Trophoblast cell (in vitro differentiated cells and primary cell): Measurements from ENCODE around the gene LYPD6B.
A peak's percentile ranks its signal among the peaks of the same experiment; 100 is the strongest.

Experiments
- DNase-seq, 2 donors: peaks; one replicate each; pipeline ENCODE4 v3.0.0-alpha.2; 2016
- H2AFZ ChIP-seq: 2 replicates; pipeline ENCODE4 v1.6.1; 2013; ENCODE audit warnings: low read length, moderate library complexity, mild to moderate bottlenecking; ENCODE audit not compliant: insufficient read depth, poor library complexity
- H2AK5ac ChIP-seq: 2 replicates; pipeline ENCODE4 v1.6.1; 2013; ENCODE audit warnings: mild to moderate bottlenecking, low read length
- H2BK120ac ChIP-seq: 2 replicates; pipeline ENCODE4 v1.6.1; 2013; ENCODE audit warnings: low read length, mild to moderate bottlenecking, moderate library complexity; ENCODE audit not compliant: insufficient read depth, poor library complexity
- H2BK12ac ChIP-seq: 2 replicates; pipeline ENCODE4 v1.6.1; 2013; ENCODE audit warnings: mild to moderate bottlenecking, low read length, moderate library complexity
- H2BK5ac ChIP-seq: 2 replicates; pipeline ENCODE4 v1.6.1; 2013; ENCODE audit warnings: low read length, low read depth, moderate library complexity, mild to moderate bottlenecking; ENCODE audit not compliant: poor library complexity
- H3K14ac ChIP-seq: 2 replicates; pipeline ENCODE4 v1.6.1; 2013; ENCODE audit warnings: mild to moderate bottlenecking, low read length
- H3K18ac ChIP-seq: 2 replicates; pipeline ENCODE4 v1.6.1; 2013; ENCODE audit warnings: mild to moderate bottlenecking, low read length
- H3K23ac ChIP-seq: 2 replicates; pipeline ENCODE4 v1.6.1; 2013; ENCODE audit warnings: low read length
- H3K27ac ChIP-seq: 2 replicates; pipeline ENCODE4 v1.5.1; 2013; ENCODE audit warnings: low read depth, mild to moderate bottlenecking, inconsistent platforms, low read length, moderate library complexity
- H3K27me3 ChIP-seq: 2 replicates; pipeline ENCODE4 v1.6.1; 2013; ENCODE audit warnings: inconsistent platforms, mild to moderate bottlenecking, low read length, moderate library complexity; ENCODE audit not compliant: insufficient read depth
- H3K36me3 ChIP-seq, 2 experiments: 1 replicate in 1 of 2; 2 replicates in 1 of 2; pipeline ENCODE4 v1.6.1; 2013; ENCODE audit warnings: low read length in 2 of 2, mild to moderate bottlenecking in 2 of 2, moderate library complexity in 1 of 2; ENCODE audit not compliant: insufficient read depth in 2 of 2, control insufficient read depth in 1 of 2
- H3K4ac ChIP-seq: 2 replicates; pipeline ENCODE4 v1.6.1; 2013; ENCODE audit warnings: low read depth, mild to moderate bottlenecking, low read length, moderate library complexity
- H3K4me1 ChIP-seq, 2 experiments: 1 replicate in 1 of 2; 2 replicates in 1 of 2; pipeline ENCODE4 v1.6.1; 2013; ENCODE audit warnings: low read length in 2 of 2, mild to moderate bottlenecking in 2 of 2, moderate library complexity in 1 of 2; ENCODE audit not compliant: insufficient read depth in 2 of 2, control insufficient read depth in 1 of 2
- H3K4me2 ChIP-seq: 2 replicates; pipeline ENCODE4 v1.6.1; 2013; ENCODE audit warnings: inconsistent platforms, mild to moderate bottlenecking, low read length, moderate library complexity
- H3K4me3 ChIP-seq: 2 replicates; pipeline ENCODE4 v1.5.1; 2013; ENCODE audit warnings: mild to moderate bottlenecking, low read depth, low read length, inconsistent platforms
- H3K79me1 ChIP-seq: one replicate; pipeline ENCODE4 v1.6.1; 2013; ENCODE audit warnings: low read length
- H3K79me2 ChIP-seq: 2 replicates; pipeline ENCODE4 v1.6.1; 2013; ENCODE audit warnings: low read length, mild to moderate bottlenecking; ENCODE audit not compliant: control insufficient read depth, insufficient read depth, poor library complexity
- H3K9ac ChIP-seq: 2 replicates; pipeline ENCODE4 v1.6.1; 2013; ENCODE audit warnings: mild to moderate bottlenecking, low read length
- H3K9me3 ChIP-seq: 2 replicates; pipeline ENCODE4 v1.6.1; 2013; ENCODE audit warnings: low read depth, mild to moderate bottlenecking, control low read depth, inconsistent platforms, low read length; ENCODE audit not compliant: insufficient read depth
- H4K12ac ChIP-seq: 2 replicates; pipeline ENCODE4 v1.6.1; 2013; ENCODE audit warnings: low read depth, mild to moderate bottlenecking, low read length, moderate library complexity
- H4K8ac ChIP-seq: 2 replicates; pipeline ENCODE4 v1.6.1; 2013; ENCODE audit warnings: low read depth, mild to moderate bottlenecking, low read length, moderate library complexity
- H4K91ac ChIP-seq: one replicate; pipeline ENCODE4 v1.6.1; 2013; ENCODE audit warnings: low read depth, mild to moderate bottlenecking, low read length, moderate library complexity
- WGBS: extraction: QIAGEN DNeasy Blood & Tissue Kit; methylation state at CpG from one replicate; pipeline ENCODE4 v1.1.7; 2013; ENCODE audit warnings: missing lambda C conversion rate; ENCODE audit not compliant: insufficient read length, insufficient coverage; ENCODE audit errors: extremely low coverage; 5-methylcytosine and 5-hydroxymethylcytosine counted together

Gene LYPD6B

DNA sequence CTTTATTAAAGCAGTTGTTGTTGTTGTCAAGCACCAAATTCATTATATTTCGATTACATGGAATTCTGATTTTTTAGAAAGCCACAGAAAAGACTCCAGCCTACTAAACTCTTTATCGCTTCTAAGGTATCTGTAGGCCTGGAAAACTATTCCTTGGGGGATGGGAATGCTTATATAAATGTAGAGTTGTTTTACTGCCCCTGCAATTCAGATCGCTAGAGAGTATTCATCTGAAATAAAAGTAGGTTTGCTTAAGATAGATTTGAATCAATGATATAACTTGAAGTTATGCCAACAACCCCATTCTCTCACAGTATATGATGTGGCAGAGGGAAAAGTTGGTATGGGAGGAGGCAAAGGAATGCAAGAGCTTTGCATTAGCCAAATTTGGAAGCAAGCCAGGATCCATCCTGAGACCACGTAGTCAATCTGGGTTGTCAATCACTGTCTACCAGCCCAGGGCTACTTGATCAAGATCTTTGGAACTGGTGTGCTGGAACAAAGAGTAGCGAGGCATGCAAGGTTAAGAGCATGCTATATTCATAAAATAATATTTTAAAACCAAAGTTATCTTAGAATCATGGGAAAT lies 95.9 kb downstream of the LYPD6B start:
- no peak overlapping the region for H2BK5ac ChIP-seq
- H3K79me2 ChIP-seq: no peaks in the 10 kb centered on the region
- no peak overlapping the region for H3K18ac ChIP-seq
- no CpG with 5 or more reads among the region's 5 CpGs for WGBS
- DNase-seq: no peak
- peaks cover 6 to 7% of the 10 kb centered on the region in 2 experiments for H3K36me3 ChIP-seq
- H3K4me1 ChIP-seq: peaks cover 0 to 4% of the 10 kb centered on the region in 2 experiments
- no peak overlapping the region for H3K23ac ChIP-seq
- no peak overlapping the region for H2BK120ac ChIP-seq
- no peak overlapping the region for H4K91ac ChIP-seq
- no peak overlapping the region for H3K4ac ChIP-seq
- H3K27me3 ChIP-seq: no peaks in the 10 kb centered on the region
- H3K9me3 ChIP-seq: no peaks in the 10 kb centered on the region
- no peak overlapping the region for H4K8ac ChIP-seq
- no peak overlapping the region for H2AFZ ChIP-seq
- no peak overlapping the region for H3K27ac ChIP-seq
- no peak overlapping the region for H2BK12ac ChIP-seq
- no peak overlapping the region for H3K4me3 ChIP-seq
- H2AK5ac ChIP-seq: no peak overlapping the region
- H3K4me2 ChIP-seq: no peak overlapping the region
- no peak overlapping the region for H3K14ac ChIP-seq
- peaks cover 2% of the 10 kb centered on the region for H3K79me1 ChIP-seq
- no peak overlapping the region for H4K12ac ChIP-seq
- H3K9ac ChIP-seq: no peak overlapping the region

DNA sequence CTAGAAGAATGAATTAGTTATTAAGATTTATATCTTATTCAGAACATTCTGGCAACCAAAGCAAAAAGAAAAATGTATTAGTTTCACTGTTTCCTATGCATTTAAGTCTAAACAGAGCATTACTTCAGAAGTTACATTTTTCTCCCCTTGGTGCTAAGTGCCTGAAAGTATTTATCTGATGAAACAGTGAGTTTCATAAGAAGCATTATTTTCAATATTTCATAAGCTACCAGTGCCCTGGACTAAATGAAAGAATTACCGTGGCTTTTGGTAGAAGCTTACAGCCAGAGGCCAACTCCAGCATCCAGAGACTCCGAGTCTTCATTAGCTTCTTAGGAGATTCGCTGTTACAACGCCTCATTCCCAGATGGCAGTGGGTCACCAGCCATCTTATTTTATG lies 97.6 kb downstream of the LYPD6B start:
- H3K14ac ChIP-seq: no peak overlapping the region
- no peak overlapping the region for H3K18ac ChIP-seq
- no peak overlapping the region for H3K9ac ChIP-seq
- H3K27ac ChIP-seq: no peak overlapping the region
- no peaks in the 10 kb centered on the region for H3K27me3 ChIP-seq
- H3K4me3 ChIP-seq: no peak overlapping the region
- no peak overlapping the region for H2BK12ac ChIP-seq
- no peak overlapping the region for H3K4me2 ChIP-seq
- WGBS: no CpG with 5 or more reads among the region's 4 CpGs
- H3K9me3 ChIP-seq: no peaks in the 10 kb centered on the region
- no peak overlapping the region for H3K23ac ChIP-seq
- no peak overlapping the region for H2BK5ac ChIP-seq
- no peaks in the 10 kb centered on the region for H3K79me2 ChIP-seq
- peaks cover 4 to 7% of the 10 kb centered on the region in 2 experiments for H3K36me3 ChIP-seq
- no peak overlapping the region for H4K91ac ChIP-seq
- no peak overlapping the region for H4K8ac ChIP-seq
- no peak overlapping the region for H3K4ac ChIP-seq
- H3K79me1 ChIP-seq: peaks cover 6% of the 10 kb centered on the region
- H2AK5ac ChIP-seq: no peak overlapping the region
- H2AFZ ChIP-seq: no peak overlapping the region
- H2BK120ac ChIP-seq: no peak overlapping the region
- DNase-seq: peak in 1 of 2 donors; percentile 59
- no peak overlapping the region for H4K12ac ChIP-seq
- H3K4me1 ChIP-seq: peaks cover 3 to 9% of the 10 kb centered on the region in 2 experiments

DNA sequence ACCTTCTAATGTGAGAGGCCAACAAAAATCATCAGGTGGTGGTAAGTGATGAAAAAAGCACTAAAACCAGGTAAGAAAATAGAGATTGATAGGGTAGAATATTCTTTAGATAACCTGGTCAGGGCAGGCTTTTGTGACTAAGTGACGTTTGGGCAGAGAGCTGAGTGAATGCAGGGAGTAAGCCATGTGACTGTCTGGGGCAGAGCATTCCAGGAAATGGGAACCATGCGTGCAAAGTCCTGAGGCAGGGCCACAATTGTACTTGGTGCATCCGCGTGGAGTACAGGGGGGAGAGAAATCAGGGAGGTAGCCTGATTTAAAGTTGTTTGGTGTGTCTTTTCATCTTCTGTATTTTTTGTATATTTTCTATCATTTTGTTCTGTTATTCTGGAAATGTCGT lies 102.5 kb downstream of the LYPD6B start:
- Histone ChIP-seq H3K4me3 (no peak overlapping the region), H4K12ac (no peak overlapping the region), H3K9me3 (no peaks in the 10 kb centered on the region), H3K14ac (no peak overlapping the region), H3K4me2 (no peak overlapping the region), H2AFZ (no peak overlapping the region), H3K23ac (no peak overlapping the region), H3K27ac (no peak overlapping the region), H3K4ac (no peak overlapping the region), H2BK5ac (no peak overlapping the region), H2BK120ac (no peak overlapping the region), H3K79me2 (no peaks in the 10 kb centered on the region), H3K9ac (no peak overlapping the region), H3K36me3 (peaks cover 4 to 11% of the 10 kb centered on the region in 2 experiments), H4K8ac (no peak overlapping the region), H3K27me3 (no peaks in the 10 kb centered on the region), H2BK12ac (no peak overlapping the region), H3K4me1 (peaks cover 3 to 5% of the 10 kb centered on the region in 2 experiments), H3K18ac (no peak overlapping the region), H2AK5ac (no peak overlapping the region), H4K91ac (no peak overlapping the region), H3K79me1 (peaks cover 4% of the 10 kb centered on the region)
- no CpG with 5 or more reads among the region's 5 CpGs for WGBS
- no peak for DNase-seq

DNA sequence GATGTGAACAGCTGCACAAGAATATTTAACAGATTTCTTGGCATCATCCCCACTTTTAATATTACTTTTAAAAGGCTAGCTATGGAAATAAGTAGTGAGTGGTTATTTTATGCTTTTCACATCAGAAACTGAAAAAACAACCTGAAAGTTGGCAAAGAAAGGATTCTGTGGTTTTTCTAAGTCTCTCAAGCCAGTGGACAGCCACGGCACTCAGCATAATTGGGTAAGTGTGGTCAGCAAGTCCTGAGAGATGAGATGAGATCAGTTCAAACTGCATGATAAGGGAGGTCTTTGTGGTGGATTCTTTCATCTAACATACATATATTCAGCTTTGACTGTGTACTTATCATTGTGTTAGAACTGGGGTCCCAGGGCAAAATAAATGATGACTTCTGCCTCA lies 105.2 kb downstream of the LYPD6B start:
- peaks cover 4% of the 10 kb centered on the region for H3K79me1 ChIP-seq
- H2BK5ac ChIP-seq: no peak overlapping the region
- no peak overlapping the region for H2BK120ac ChIP-seq
- no peak overlapping the region for H2BK12ac ChIP-seq
- H3K14ac ChIP-seq: no peak overlapping the region
- no peak overlapping the region for H3K27ac ChIP-seq
- no peak overlapping the region for H4K8ac ChIP-seq
- no peak overlapping the region for H2AK5ac ChIP-seq
- H3K4me2 ChIP-seq: no peak overlapping the region
- WGBS: no CpG with 5 or more reads among the region's 1 CpG
- peaks cover 5% of the 10 kb centered on the region in 2 experiments for H3K4me1 ChIP-seq
- H3K18ac ChIP-seq: no peak overlapping the region
- no peak overlapping the region for H3K4me3 ChIP-seq
- no peak overlapping the region for H3K9ac ChIP-seq
- H3K23ac ChIP-seq: no peak overlapping the region
- no peak overlapping the region for H4K12ac ChIP-seq
- H4K91ac ChIP-seq: no peak overlapping the region
- H3K4ac ChIP-seq: no peak overlapping the region
- no peaks in the 10 kb centered on the region for H3K27me3 ChIP-seq
- no peaks in the 10 kb centered on the region for H3K79me2 ChIP-seq
- no peak overlapping the region for H2AFZ ChIP-seq
- H3K9me3 ChIP-seq: no peaks in the 10 kb centered on the region
- H3K36me3 ChIP-seq: peaks cover 4 to 8% of the 10 kb centered on the region in 2 experiments
- no peak for DNase-seq
